ENCODE measurements around the gene BBS12. TPM values are rescaled to one million over a fixed set of nuclear protein-coding genes. Genes with fewer than 3 reads are reported as not detected.

BBS12 gene
- total and polyA plus RNA-seq, 2 donors (not counting 1 experiment from before 2014, with no cell fraction given): 0.25 to 3.4 TPM

DNA sequence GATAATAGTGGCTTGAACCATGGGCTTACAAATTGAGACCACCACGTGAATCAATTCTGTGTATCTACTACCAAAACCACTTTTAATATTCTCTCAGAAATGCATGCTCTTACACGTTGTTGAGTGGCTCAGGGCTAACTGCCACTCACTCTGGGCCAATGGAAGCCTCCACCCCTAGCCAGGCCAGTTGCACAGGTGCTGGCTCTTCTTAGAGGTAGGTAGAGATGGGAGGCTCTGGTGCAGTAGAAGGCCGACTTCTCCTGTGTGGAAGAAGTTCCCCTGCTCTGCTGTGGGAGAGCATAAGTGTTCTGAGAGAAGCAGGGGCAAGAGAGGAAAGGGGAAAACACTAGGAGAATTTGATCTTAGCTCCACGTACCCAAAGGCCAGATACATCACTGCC is 25.0 kb upstream of the BBS12 start:
- H3K27ac Mint-ChIP-seq: no peak overlapping the region

DNA sequence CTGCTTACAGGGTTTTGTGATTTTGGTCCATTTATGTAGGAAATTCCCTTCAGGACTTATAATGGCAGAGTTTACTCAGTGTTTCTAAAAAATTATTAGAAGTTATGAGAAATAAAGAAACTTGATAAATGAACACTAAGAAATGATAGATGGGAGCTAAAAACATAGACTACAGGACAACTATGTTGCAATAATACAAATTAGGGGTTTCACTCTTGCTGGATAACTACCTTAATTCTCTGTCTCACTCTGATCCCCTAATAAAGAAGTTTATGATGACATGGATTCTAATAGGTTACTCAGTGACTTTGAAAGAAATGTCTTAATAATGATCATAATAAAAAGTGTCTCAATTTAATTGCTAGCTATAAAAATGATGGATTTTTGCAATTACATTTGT is 23.3 kb upstream of the BBS12 start:
- Mint-ChIP-seq H3K27me3 (peaks cover 14% of the 10 kb centered on the region), H3K27ac (no peak overlapping the region), H3K4me3 (no peak overlapping the region), H3K4me1 (peaks cover 2% of the 10 kb centered on the region), H3K9me3 (ENCODE audit: insufficient read depth) (no peaks in the 10 kb centered on the region)
- Histone ChIP-seq H3K79me2 (ENCODE audit: control insufficient read depth, insufficient read depth, low read length) (no peaks in the 10 kb centered on the region), H3K4me2 (replicated peaks; ENCODE audit: low read depth, low read length, poor library complexity, severe bottlenecking) (no peak overlapping the region), H2AFZ (ENCODE audit: insufficient read depth, low read depth, low read length, poor library complexity, severe bottlenecking) (no peak overlapping the region), H3K4me3 (ENCODE audit: control extremely low read depth in 1 of 5, extremely low read depth in 1 of 5, insufficient read depth in 1 of 5, low read depth in 2 of 5, low read length in 4 of 5) (no peak overlapping the region), H3K27me3 (replicated peaks in 1 of 4; ENCODE audit: control extremely low read depth in 1 of 4, control insufficient read depth in 3 of 4, insufficient read depth in 4 of 4, low read length in 3 of 4) (no peaks in the 10 kb centered on the region), H3K36me3 (replicated peaks in 1 of 2; ENCODE audit: control extremely low read depth in 1 of 2, control insufficient read depth in 1 of 2, extremely low read depth in 1 of 2, insufficient read depth in 2 of 2, low read length in 1 of 2) (no peaks in the 10 kb centered on the region), H3K9me3 (ENCODE audit: control extremely low read depth in 1 of 3, control insufficient read depth in 2 of 3, insufficient read depth in 1 of 3, low read length in 2 of 3) (no peaks in the 10 kb centered on the region), H3K27ac (ENCODE audit: low read length in 2 of 2) (no peak overlapping the region), H4K20me1 (ENCODE audit: control insufficient read depth, insufficient read depth, low read length, poor library complexity, severe bottlenecking) (no peaks in the 10 kb centered on the region), H3K9ac (ENCODE audit: low read length) (no peak overlapping the region), H3K4me1 (ENCODE audit: control insufficient read depth in 2 of 2, insufficient read depth in 2 of 2, low read length in 2 of 2) (no peaks in the 10 kb centered on the region)
- ATAC-seq (ENCODE audit: low read depth) (no peak), DNase-seq (no peak)
- ChIA-PET CTCF (no interaction called here), POLR2A (no interaction called here)
- no peak for TF ChIP-seq EZH2 (IDR thresholded peaks at IDR 0.05; ENCODE audit: borderline replicate concordance, insufficient read depth, low read depth, low read length, poor library complexity, severe bottlenecking)
- intact Hi-C loops (cut with micrococcal nuclease): no loop called here

More for the DNA sequence above, 25.0 kb upstream of the BBS12 start:
- Histone ChIP-seq H3K4me2 (replicated peaks; ENCODE audit: low read depth, low read length, poor library complexity, severe bottlenecking) (no peak overlapping the region), H3K27me3 (replicated peaks in 1 of 4; ENCODE audit: control extremely low read depth in 1 of 4, control insufficient read depth in 3 of 4, insufficient read depth in 4 of 4, low read length in 3 of 4) (no peaks in the 10 kb centered on the region), H3K9me3 (ENCODE audit: control extremely low read depth in 1 of 3, control insufficient read depth in 2 of 3, insufficient read depth in 1 of 3, low read length in 2 of 3) (no peaks in the 10 kb centered on the region), H3K27ac (ENCODE audit: low read length in 2 of 2) (no peak overlapping the region), H3K9ac (ENCODE audit: low read length) (no peak overlapping the region), H3K4me1 (ENCODE audit: control insufficient read depth in 2 of 2, insufficient read depth in 2 of 2, low read length in 2 of 2) (no peaks in the 10 kb centered on the region), H3K4me3 (ENCODE audit: control extremely low read depth in 1 of 5, extremely low read depth in 1 of 5, insufficient read depth in 1 of 5, low read depth in 2 of 5, low read length in 4 of 5) (no peak overlapping the region), H2AFZ (ENCODE audit: insufficient read depth, low read depth, low read length, poor library complexity, severe bottlenecking) (no peak overlapping the region), H4K20me1 (ENCODE audit: control insufficient read depth, insufficient read depth, low read length, poor library complexity, severe bottlenecking) (no peaks in the 10 kb centered on the region), H3K36me3 (replicated peaks in 1 of 2; ENCODE audit: control extremely low read depth in 1 of 2, control insufficient read depth in 1 of 2, extremely low read depth in 1 of 2, insufficient read depth in 2 of 2, low read length in 1 of 2) (no peaks in the 10 kb centered on the region), H3K79me2 (ENCODE audit: control insufficient read depth, insufficient read depth, low read length) (no peaks in the 10 kb centered on the region)
- no peak for DNase-seq
- CTCF ChIA-PET: no interaction called here
- no peak for ATAC-seq (ENCODE audit: low read depth)
- POLR2A ChIA-PET: no interaction called here
- Mint-ChIP-seq H3K9me3 (ENCODE audit: insufficient read depth) (no peaks in the 10 kb centered on the region), H3K27me3 (peaks cover 16% of the 10 kb centered on the region), H3K4me3 (no peak overlapping the region), H3K4me1 (peaks cover 2% of the 10 kb centered on the region)
- intact Hi-C loops (cut with micrococcal nuclease): no loop called here
- WGBS (ENCODE audit: insufficient coverage): 100% methylated on average over 3 of the region's 4 CpGs
- TF ChIP-seq EZH2 (IDR thresholded peaks at IDR 0.05; ENCODE audit: borderline replicate concordance, insufficient read depth, low read depth, low read length, poor library complexity, severe bottlenecking): no peak
- TF ChIP-seq, protein P1, sequence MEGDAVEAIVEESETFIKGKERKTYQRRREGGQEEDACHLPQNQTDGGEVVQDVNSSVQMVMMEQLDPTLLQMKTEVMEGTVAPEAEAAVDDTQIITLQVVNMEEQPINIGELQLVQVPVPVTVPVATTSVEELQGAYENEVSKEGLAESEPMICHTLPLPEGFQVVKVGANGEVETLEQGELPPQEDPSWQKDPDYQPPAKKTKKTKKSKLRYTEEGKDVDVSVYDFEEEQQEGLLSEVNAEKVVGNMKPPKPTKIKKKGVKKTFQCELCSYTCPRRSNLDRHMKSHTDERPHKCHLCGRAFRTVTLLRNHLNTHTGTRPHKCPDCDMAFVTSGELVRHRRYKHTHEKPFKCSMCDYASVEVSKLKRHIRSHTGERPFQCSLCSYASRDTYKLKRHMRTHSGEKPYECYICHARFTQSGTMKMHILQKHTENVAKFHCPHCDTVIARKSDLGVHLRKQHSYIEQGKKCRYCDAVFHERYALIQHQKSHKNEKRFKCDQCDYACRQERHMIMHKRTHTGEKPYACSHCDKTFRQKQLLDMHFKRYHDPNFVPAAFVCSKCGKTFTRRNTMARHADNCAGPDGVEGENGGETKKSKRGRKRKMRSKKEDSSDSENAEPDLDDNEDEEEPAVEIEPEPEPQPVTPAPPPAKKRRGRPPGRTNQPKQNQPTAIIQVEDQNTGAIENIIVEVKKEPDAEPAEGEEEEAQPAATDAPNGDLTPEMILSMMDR (IDR thresholded peaks at IDR 0.05): no peak

Data from B cell (primary cell).